ENCODE measurements around the gene GNAQ.
"Not testable (repeated sequence)": the region's sequence is repeated elsewhere in the genome, so short reads cannot be mapped to it uniquely, and the experiment has no call there.

GNAQ gene

GRCh38 chr9:77771171-77771570, 260.4 kb downstream of the GNAQ start:
- no peak for DNase-seq (ENCODE audit: low spot score)

DNA sequence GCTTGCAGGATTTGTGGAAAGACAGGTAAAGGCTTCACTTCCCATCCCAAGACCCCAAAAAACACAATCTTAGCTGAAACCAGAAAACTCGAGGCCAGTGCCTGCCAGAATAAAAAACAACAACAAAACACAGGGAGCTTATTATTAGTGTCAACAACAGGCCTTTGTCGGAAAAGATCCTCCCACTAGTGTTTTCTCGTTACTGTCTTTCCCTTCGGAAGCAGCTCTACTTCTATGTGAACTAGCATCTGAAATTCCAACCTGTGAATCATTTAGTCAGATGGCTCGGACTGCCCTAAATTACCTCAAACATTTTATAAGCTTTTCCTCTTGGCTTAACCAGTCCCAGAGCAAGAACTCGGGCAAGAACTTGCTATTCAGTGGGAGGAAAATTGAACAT, 261.3 kb downstream of the GNAQ start:
- DNase-seq (ENCODE audit: low spot score), result no peak

- DNase-seq (ENCODE audit: low spot score), result no peak
Observed at GRCh38 chr9:77769246-77769645, 262.4 kb downstream of the GNAQ start.

DNA sequence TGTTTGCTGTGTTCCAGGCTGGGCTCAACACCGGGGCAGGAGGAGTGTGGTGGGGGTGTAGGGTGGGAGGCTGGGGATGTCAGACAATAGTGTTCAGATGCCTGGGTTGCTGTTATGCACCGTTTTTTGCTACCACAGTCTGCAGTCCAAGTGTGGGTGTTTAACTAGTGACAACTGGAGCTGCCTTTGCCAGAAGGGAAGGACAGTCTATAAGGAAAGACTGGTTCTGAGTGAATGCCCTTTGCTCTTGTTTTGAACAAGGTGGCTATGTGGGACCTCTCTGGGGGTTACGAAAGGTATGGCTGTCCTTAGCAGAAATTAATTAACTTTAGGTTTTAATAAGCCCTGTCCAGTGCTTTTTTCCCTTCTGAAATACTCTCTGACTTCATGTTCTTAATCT, 265.0 kb downstream of the GNAQ start:
- DNase-seq (ENCODE audit: low spot score), result no peak

- DNase-seq (ENCODE audit: low spot score), result peak; percentile 25
Observed at GRCh38 chr9:77765781-77766259, 265.8 kb downstream of the GNAQ start.

GRCh38 chr9:77764894-77765780, 266.5 kb downstream of the GNAQ start:
- DNase-seq (ENCODE audit: low spot score), result no peak

DNA sequence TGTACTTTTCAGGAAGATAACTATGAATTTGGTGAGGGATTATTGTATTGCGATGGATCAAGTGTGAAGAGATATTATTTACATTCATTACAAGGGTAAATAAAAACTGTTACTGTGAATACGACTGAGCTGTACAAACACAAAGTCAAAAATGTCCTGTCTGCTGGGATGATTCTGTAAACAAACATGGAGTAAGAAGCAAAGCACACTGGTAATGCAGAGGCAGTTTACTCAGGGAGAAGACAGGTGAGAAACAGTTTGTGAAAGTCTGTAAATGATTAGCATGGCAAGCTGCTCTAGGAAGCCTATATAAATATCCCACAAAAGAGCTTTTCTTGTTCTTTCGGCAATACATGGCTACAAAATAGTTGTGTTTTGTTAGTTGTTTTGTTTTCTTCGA, 268.0 kb downstream of the GNAQ start:
- DNase-seq (ENCODE audit: low spot score), result no peak

GRCh38 chr9:77760919-77761318, 270.7 kb downstream of the GNAQ start:
- DNase-seq (ENCODE audit: low spot score), result not testable (repeated sequence)

- no peak for DNase-seq (ENCODE audit: low spot score)
Observed at GRCh38 chr9:77759391-77759790, 272.2 kb downstream of the GNAQ start.

- no peak for DNase-seq (ENCODE audit: low spot score)
Observed at GRCh38 chr9:77756449-77756848, 275.2 kb downstream of the GNAQ start.

- no peak for DNase-seq (ENCODE audit: low spot score)
Observed at GRCh38 chr9:77753180-77753579, 278.4 kb downstream of the GNAQ start.

GRCh38 chr9:77752554-77752953, 279.1 kb downstream of the GNAQ start:
- DNase-seq (ENCODE audit: low spot score), result no peak

- DNase-seq (ENCODE audit: low spot score), result peak; percentile 30
Observed at GRCh38 chr9:77751341-77752091, 280.1 kb downstream of the GNAQ start.

DNA sequence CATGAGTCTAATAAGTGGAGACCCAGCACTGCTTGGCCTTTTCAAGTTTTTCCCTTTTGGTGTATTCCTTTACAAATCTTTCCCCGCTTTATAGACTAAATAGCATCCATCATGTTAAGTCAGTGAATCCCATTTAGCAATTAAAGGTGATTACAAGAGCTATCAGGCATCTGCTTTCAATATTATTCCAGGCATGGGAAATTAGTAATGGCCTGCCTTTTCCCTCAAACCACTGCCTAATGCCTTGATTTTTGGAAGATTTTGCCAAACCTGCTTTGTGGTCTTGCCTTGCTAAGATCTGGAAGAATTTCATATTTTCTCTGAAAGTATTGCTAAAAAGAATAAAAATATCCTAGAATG, 280.6 kb downstream of the GNAQ start:
- no peak for DNase-seq (ENCODE audit: low spot score)

DNA sequence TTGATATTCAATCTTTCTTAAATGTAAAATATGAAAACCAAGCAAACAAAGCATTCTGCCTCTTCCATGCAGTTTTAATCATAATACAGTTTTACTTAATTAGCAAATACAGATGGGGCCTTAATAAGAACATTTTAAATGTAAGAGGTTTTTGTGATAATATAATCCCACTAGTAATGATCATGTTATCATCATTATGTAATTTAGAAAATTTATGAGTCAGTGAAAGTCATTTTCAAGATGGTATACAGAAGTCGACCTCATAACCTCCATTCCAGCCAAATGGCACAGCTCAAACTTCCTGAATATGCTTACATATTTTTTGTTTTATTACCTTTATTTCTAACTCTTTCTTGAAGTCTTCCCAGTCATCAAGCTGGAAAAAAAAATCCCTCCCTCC, 281.3 kb downstream of the GNAQ start:
- DNase-seq (ENCODE audit: low spot score), result no peak

GRCh38 chr9:77748214-77748772, 283.3 kb downstream of the GNAQ start:
- DNase-seq (ENCODE audit: low spot score), result no peak

- no peak for DNase-seq (ENCODE audit: low spot score)
Observed at GRCh38 chr9:77747163-77747562, 284.4 kb downstream of the GNAQ start.

DNA sequence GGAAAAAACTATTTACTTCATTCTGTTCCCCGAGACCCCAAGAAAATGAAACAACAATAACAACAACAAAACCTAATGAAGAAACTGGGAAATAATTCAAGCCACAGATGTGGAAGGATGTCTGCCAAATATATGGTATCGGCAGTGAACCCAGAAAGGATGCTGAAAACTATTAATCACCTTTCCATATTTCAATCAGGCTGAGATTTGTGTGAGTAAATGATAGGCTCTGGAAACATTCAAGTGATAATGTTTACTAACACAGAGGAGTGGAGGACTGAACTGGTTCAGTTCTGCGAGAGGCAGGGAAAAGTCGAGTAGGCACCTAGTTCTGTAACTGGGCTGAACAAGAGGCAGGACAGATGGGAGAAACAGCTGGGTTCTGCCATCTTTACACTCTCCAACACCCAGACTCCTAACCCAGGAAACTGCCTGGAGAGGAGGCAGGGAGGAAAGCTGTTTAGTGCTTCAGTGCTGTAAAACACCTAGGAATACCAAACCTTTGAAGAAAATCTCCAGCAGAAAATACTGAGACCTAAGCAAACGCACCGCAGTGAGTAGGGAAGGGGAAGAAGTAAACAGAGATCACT, 286.7 kb downstream of the GNAQ start:
- no peak for DNase-seq (ENCODE audit: low spot score)

- DNase-seq (ENCODE audit: low spot score), result no peak
Observed at GRCh38 chr9:77743386-77743785, 288.2 kb downstream of the GNAQ start.

DNA sequence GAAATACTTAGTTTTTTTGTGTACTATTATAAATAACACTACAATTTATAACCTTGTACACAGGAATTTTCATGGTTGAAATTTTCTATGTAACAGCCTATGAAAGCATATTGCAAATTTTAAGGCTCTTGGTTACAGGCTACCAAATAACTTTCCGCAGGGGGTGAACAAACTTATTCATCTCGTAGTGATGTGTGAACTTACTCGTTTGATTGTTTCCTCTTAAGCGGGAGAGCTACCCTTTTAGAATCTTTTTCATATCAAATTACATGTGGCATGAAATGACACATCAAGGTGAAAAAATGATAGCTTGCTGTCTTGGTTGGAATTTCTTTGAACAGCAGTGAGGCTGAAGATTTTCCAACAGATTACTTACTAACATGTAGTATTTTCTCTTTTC, 292.7 kb downstream of the GNAQ start:
- no peak for DNase-seq (ENCODE audit: low spot score)

DNA sequence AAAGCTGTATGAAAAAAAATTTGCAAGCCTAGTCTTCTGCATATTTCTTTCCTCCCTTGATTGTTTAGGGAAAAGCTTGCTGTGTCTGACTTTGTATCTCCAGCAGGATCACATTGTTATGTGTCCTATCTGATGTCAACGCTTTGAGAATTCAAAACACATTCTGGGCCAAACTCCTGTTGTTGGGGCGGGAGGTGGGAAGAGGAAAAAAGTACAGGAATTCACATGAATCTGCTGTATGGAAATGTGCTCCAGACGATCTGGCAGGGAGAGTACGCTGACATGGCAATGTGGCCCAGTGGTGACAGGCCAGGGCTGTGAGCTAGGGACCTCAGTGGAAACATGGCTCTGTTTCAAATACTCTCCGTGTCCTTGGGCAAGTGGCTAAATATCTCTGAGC, 296.1 kb downstream of the GNAQ start:
- DNase-seq (ENCODE audit: low spot score), result no peak

GRCh38 chr9:77731930-77732329, 299.7 kb downstream of the GNAQ start:
- no peak for DNase-seq (ENCODE audit: low spot score)

All from activated CD4-positive, alpha-beta T cell treated with anti-CD3 and anti-CD28 coated beads, Interleukin-2, Interleukin-4, amounts not matched to agents 100 ng/mL and 50 ng/mL, durations not matched to agents 16 hours and 8 hours (primary cell).